SHP77 (cell line): ENCODE results near the gene PKP4.

Source experiments
- DNase-seq, 2 experiments: peaks; one replicate each; lab custom pipeline; 2025; lab: John Stamatoyannopoulos, UW

Gene PKP4

GRCh38 chr2:158650646-158651357 is 194.1 kb downstream of the PKP4 start:
- no peak for DNase-seq

GRCh38 chr2:158651358-158652057 is 194.8 kb downstream of the PKP4 start:
- no peak for DNase-seq

- no peak for DNase-seq
Observed at GRCh38 chr2:158655628-158656027, 198.9 kb downstream of the PKP4 start.

- no peak for DNase-seq
Observed at GRCh38 chr2:158656492-158657229, 199.9 kb downstream of the PKP4 start.

- no peak for DNase-seq
Observed at GRCh38 chr2:158658396-158658795, 201.6 kb downstream of the PKP4 start.

GRCh38 chr2:158659483-158659882 is 202.7 kb downstream of the PKP4 start:
- DNase-seq = no peak

- DNase-seq = no peak
Observed at GRCh38 chr2:158661231-158661630, 204.5 kb downstream of the PKP4 start.

- no peak for DNase-seq
Observed at GRCh38 chr2:158662421-158662820, 205.7 kb downstream of the PKP4 start.

- no peak for DNase-seq
Observed at GRCh38 chr2:158663796-158664195, 207.0 kb downstream of the PKP4 start.

- no peak for DNase-seq
Observed at GRCh38 chr2:158664987-158665386, 208.2 kb downstream of the PKP4 start.

GRCh38 chr2:158665536-158666302 is 209.0 kb downstream of the PKP4 start:
- no peak for DNase-seq

- DNase-seq = no peak
Observed at GRCh38 chr2:158666969-158667368, 210.2 kb downstream of the PKP4 start.

GRCh38 chr2:158667586-158667985 is 210.8 kb downstream of the PKP4 start:
- no peak for DNase-seq

GRCh38 chr2:158668001-158668765 is 211.4 kb downstream of the PKP4 start:
- DNase-seq = no peak

- DNase-seq = no peak
Observed at GRCh38 chr2:158670292-158670691, 213.5 kb downstream of the PKP4 start.

GRCh38 chr2:158671360-158672245 is 214.9 kb downstream of the PKP4 start:
- no peak for DNase-seq

GRCh38 chr2:158676295-158676694 is 219.5 kb downstream of the PKP4 start:
- DNase-seq = no peak

GRCh38 chr2:158676696-158677095 is 219.9 kb downstream of the PKP4 start:
- no peak for DNase-seq

- no peak for DNase-seq
Observed at GRCh38 chr2:158677542-158677941, 220.8 kb downstream of the PKP4 start.

- no peak for DNase-seq
Observed at GRCh38 chr2:158681816-158682215, 225.1 kb downstream of the PKP4 start.
